Measurements from ENCODE around the gene MTR.
"Not testable (repeated sequence)": the region's sequence is repeated elsewhere in the genome, so short reads cannot be mapped to it uniquely, and the experiment has no call there.

The MTR gene

DNA sequence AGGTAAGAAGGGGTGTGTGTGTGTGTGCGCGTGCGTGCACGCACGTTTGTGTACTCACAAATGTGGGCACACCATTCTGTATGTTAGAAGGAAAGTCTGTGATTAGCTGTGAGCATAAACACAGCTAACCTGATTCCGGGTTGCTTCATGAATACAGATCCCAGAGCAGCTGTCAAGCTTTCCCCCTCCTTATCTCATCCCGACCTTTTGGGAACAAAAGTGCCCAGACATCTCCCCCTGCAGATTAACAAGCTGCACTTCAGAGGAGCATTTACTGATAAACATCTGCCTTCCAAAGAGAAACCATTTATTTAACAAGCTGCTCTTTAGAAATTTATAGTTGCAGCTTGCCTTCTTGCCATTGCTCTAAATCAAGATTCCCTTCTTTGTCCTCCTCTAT, 112.1 kb downstream of the MTR start:
- no peak for DNase-seq (ENCODE audit: low read depth)

GRCh38 chr1:236908669-236909068, 113.6 kb downstream of the MTR start:
- no peak for DNase-seq (ENCODE audit: low read depth)

- DNase-seq (ENCODE audit: low read depth) = not testable (repeated sequence)
Observed at GRCh38 chr1:236911047-236911446, 116.0 kb downstream of the MTR start.

DNA sequence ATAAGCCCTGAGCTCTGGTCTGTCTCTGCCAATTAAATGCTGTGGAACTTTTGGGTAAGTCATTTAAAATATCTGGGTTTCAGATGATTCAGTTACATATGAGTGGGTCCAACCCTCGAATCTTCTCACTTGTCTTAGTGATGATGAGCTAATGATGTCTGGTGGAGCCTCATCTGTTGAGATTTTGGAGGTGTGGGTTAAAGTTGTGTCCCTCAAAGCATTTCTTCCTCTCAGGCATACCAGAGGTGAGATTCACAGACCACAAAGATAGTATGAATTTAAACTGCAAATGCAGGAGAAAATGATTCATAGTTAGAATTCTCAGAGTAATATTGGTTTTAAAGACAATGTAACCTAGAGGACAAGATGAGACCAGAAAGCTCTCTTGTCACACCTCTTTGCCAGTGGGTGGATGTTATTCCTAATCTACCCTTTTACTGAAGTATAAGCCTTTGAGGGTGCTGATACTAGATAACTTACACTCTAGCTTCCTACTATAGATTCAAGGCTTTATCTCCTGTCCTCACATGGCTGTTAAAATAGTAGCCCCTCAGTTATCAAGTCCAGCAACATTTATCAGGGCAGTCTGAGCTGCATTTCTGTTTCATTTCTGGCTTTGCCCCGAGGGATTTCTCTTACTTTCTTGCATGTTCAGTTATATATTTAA, 118.4 kb downstream of the MTR start:
- DNase-seq (ENCODE audit: low read depth) = no peak

DNA sequence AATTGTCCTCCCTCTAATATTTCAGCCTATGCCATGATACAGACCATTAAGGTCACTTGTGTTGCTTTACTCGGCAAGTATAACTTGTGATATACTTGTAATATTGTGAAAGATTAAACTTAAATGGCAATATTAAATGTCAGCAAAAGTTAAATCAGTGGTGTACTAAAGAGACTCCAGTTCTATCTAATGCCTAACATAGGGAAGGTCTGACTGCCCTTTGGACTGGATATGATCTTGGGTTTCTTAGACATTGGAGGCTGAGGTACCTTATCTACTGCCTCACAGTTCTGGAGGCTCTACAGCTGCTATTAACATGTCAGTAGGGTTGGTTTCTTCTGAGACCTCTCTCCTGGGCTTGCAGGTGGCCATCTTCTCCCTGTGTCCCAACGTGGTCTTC, 119.3 kb downstream of the MTR start:
- no peak for DNase-seq (ENCODE audit: low read depth)

DNA sequence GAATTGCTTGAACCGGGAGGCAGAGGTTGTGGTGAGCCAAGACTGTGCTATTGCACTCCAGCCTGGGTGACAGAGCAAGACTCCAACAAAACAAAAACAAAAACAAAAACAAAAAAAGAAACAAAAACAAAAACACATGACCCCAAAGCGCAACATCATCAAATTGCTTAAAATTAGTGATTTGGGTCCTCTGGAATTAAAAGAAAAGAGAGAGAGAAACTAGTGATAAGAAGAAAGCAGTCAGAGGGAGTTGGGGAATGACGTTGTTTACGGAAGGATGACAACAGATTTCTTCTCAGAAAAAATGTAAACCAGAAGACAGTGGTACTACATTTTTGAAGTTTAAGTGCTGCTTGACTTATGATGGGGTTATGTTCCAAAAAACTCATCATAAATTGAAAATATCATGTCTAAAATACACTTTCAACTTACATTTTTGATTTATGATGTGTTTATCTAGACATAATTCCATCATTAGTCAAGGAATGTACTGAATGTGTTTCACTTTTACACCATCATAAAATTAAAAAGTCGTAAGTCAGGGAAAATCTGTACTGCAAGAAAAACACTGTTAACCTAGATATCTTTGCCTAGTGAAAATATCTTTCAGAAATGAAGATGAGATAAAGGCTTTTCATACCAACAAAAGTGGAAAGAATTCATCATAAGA, 121.2 kb downstream of the MTR start:
- no peak for DNase-seq (ENCODE audit: low read depth)

- DNase-seq (ENCODE audit: low read depth) = no peak
Observed at GRCh38 chr1:236917448-236917847, 122.4 kb downstream of the MTR start.

DNA sequence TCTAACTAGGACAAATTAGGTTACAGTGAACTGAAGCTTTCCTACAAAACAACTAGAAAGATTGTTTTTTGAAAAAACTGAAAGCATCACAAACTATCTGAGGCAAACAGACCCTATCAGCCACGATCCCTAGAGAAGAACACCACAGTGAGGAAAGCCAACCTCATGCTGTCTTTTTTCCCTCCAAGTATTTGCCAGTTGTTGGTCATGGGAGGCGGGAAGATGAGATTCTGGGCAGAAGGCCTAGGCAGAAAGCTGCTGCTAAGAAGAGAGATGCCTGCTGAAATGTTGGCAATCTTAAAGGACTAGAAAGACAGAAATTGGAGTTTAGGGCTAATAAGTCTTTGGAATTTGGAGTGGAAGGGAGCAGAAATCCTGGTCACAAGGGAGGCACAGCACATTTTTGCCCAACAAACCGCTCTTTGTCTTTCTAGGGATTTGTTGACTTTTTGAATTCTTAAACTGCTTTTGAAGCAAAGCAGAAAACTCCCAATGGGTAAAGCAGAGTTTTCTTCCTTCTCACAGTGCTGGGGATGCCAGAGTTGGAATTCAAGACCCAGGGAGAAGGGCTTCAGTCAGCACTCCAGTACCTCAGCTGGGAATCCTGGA, 125.3 kb downstream of the MTR start:
- no peak for DNase-seq (ENCODE audit: low read depth)

GRCh38 chr1:236921610-236922009, 126.5 kb downstream of the MTR start:
- no peak for DNase-seq (ENCODE audit: low read depth)

- no peak for DNase-seq (ENCODE audit: low read depth)
Observed at GRCh38 chr1:236922190-236922589, 127.1 kb downstream of the MTR start.

- DNase-seq (ENCODE audit: low read depth) = no peak
Observed at GRCh38 chr1:236925386-236925785, 130.3 kb downstream of the MTR start.

DNA sequence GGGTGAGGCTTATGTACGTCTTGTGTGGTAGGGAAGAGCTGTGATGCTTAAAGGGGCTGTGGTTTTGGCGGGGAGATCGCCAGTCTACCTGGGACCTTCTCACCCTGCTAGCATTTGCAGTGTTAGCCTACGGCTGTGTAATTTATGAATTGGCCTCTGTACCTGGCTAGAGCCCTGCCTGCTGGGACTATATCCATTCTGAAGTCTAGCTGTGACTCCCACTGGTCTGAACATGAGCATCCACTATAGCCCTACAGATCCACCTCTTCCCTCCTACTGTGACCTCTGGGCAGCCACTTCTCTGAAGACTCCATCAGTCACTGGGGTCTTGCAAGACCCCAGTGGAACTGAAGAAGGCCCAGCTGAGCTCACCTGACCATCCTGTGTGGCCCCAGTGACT, 135.4 kb downstream of the MTR start:
- DNase-seq (ENCODE audit: low read depth) = no peak

DNA sequence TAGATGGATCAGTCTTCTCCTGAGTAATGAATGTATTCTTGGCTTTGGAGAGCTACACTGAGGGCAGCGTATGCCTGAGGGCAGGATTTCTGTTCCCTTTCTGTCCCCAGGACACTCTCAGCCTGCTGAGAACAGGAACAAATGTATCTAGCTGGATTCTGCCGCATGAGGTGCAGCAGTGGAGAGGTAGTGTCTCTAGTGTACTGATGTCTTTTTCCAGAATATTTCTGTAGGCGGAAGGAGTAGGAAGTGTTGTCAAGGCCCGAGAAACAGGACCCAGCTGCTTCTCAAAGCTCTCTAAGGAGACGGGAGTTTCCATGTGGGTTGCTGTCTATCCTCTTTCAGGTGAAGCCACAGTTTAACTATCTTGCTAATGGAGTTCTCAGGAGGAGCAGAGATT, 143.7 kb downstream of the MTR start:
- DNase-seq (ENCODE audit: low read depth) = no peak

DNA sequence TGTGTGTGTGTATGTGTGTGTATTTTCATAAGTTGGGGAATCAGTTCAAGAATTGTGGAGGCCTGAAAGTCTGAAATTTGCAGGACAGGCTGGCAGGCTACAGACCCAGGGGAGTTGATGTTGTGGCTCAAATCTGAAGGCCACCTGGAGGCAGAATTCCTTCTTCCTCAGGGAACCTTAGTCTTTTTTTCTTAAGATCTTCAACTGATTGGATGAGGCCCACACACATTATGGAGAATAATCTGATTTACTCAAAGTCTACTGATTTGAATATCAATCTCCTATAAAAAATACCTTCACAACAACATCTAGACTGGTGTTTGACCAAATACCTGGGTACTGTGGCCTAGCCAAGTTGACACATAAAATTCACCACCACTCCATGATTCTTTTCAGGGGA, 147.3 kb downstream of the MTR start:
- DNase-seq (ENCODE audit: low read depth) = no peak

DNA sequence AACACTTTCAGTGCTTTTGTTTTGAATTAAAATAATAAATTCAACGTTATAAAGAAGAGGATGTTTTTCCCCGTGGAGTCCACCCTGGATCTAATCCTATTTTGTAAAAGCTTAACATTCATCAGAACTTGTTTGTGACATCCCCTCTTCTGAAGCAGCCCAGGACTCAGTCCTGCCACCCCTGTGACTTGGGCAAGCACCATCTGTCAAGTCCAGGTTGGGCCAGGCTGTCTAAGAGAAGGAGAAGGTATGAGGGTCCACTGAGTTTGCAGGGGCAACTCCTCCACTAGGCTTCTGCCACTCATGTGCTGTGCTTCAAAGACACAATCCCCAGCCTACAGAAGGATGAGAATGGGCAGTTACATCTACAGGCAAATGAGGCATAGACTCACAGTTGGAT, 149.5 kb downstream of the MTR start:
- DNase-seq (ENCODE audit: low read depth) = no peak

DNA sequence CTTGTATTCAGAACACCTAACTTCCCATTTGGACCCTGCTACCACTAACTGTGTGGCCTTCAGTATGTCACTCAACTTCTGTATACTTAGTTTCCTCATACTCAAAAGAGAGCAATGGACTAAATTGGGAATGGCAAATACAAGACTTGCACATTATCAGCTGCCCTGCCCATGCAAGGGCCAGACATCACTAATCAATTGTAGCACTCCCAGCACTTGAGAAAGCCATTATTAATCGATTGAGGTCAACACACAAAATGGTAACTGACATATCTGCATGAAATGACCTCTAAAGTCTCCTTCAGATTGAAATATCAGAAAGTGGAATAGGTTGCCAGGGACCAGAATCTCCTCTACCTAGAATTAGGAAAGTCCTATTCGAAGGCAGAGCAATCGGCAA, 149.9 kb downstream of the MTR start:
- DNase-seq (ENCODE audit: low read depth) = no peak

DNA sequence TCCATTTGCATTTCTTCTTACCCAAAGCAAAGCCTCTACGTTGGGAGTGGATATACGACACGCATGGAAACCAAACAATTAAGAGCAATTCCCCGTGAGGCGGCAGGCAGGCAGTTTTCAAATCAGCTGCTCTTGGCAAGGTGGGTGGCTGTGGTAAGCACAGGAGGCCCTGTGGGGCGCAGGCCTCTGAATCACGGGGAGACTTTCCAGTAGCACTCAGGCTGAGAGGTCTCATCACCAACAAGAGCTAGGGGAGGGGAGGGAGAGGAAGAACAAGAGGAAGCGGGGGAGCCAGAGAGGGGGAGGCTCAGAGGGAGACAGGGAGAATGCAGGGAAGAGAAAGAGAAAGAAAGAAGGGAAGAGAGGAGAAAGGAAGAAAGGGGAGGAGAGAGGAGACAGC, 152.7 kb downstream of the MTR start:
- no peak for DNase-seq (ENCODE audit: low read depth)

- no peak for DNase-seq (ENCODE audit: low read depth)
Observed at GRCh38 chr1:236948381-236948780, 153.3 kb downstream of the MTR start.

DNA sequence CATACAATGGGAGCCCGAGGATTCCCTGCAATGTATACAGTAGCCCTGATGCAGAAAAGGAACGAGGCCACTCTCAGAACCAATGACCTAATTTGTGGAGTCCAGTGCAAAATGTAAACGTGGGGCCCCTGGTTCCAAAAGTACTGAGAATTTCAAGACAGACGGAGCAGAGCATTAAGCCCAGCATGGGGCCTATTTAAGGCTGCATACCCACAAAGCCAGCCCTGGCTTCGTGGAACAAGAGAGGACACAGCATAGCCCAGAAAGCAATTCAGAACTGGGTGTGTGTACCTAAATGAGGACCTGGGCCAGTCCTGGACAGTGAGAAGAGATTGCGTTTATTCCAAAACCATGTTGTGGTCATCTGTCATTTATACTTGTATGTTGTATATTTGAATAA, 153.9 kb downstream of the MTR start:
- DNase-seq (ENCODE audit: low read depth) = no peak

DNA sequence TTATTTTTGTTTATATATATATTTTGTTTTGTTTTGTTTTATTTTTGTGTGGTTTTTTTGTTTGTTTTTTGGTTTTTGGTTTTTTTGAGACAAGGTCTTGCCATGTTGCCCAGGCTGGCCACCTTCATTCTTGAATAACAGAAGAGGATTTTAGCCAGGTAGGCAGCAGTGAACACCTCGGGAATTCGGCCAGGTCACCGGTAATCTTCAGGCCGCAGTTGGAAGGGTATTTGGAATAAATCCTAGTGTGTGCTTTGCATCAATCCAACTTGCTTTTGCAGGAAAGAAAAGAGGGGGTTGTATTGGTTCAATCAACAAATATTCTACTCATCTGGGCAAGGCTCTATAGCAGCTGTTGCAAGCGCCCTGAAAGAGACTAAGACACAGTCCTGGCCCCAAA, 155.3 kb downstream of the MTR start:
- no peak for DNase-seq (ENCODE audit: low read depth)

GRCh38 chr1:236951672-236952071, 156.6 kb downstream of the MTR start:
- DNase-seq (ENCODE audit: low read depth) = no peak

DNA sequence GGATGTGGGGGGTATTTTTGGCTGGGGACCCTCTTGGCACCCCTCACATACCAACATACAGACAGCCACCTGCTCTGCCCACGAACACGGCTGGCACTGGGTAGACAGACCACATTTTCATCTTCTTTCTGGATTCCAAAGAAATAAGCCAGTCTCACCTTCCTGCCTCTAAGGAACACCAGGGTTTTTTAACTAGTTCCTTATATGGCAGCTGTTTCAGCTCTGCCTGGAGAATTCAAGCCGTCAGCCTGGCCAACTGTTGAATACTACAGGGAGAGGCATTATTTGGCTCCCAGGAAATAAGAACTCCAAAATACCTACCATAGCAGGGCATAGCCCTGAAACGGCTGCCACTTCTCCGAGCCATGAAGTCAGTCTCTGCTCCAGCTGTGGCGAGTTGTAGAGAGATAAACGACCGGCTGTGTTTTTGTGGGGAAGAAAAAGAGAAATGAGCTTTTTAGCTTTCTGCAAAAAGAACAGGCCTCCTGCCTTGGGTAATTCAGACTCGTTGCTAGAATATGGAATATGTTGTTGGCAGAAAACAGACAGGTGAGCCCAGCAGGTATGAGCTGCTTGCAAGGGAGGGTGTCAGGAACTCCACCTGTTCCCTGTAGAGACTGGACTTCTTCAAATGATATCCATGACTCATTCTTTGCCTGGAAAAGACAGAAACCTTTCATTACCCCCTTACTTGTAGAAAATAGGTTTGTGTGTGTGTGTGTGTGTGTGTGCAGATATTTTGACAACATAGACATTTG, 157.3 kb downstream of the MTR start:
- no peak for DNase-seq (ENCODE audit: low read depth)

GRCh38 chr1:236953151-236953700, 158.1 kb downstream of the MTR start:
- DNase-seq (ENCODE audit: low read depth) = no peak

Measured in GM04503 (cell line).